Gastroesophageal sphincter (tissue), 4 donors: ENCODE data around the gene IVD. TPM values are rescaled to one million over a fixed set of nuclear protein-coding genes. Genes with fewer than 3 reads are reported as not detected.

Experiments
- ATAC-seq: fragments of 150-250 bp; one replicate; pipeline ENCODE4 v1.9.1; 2016; ENCODE audit warnings: mild to moderate bottlenecking, moderate library complexity
- H3K27ac ChIP-seq, 4 donors: fragments of 200-600 bp; sonication (generic) in 3 of 4; 1 replicate in 3 of 4; 2 replicates in 1 of 4; pipeline ENCODE4 v1.5.1; 2016 to 2019
- H3K27me3 ChIP-seq: fragments of 200-600 bp; sonication (generic); one replicate; pipeline ENCODE4 v1.5.1; 2019
- H3K36me3 ChIP-seq, 2 donors: fragments of 200-600 bp; sonication (generic); one replicate each; pipeline ENCODE4 v1.5.1; 2019; ENCODE audit warnings: control low read depth in 1 of 2
- H3K4me1 ChIP-seq, 3 donors: fragments of 200-600 bp; sonication (generic); 1 replicate in 2 of 3; 2 replicates in 1 of 3; pipeline ENCODE4 v1.5.1; 2016 to 2019; ENCODE audit warnings: control low read depth in 2 of 3
- H3K4me3 ChIP-seq, 2 donors: fragments of 200-600 bp; sonication (generic); one replicate each; pipeline ENCODE4 v1.5.1; 2019; ENCODE audit warnings: mild to moderate bottlenecking in 1 of 2, moderate library complexity in 1 of 2
- H3K9me3 ChIP-seq, 3 donors: fragments of 200-600 bp; sonication (generic); one replicate each; pipeline ENCODE4 v1.5.1; 2017 to 2019; ENCODE audit warnings: control low read depth in 2 of 3
- EP300 ChIP-seq: sonication (generic); formaldehyde crosslinking; IDR thresholded peaks from one replicate; pipeline ENCODE4 v1.6.1; 2017; ENCODE audit warnings: antibody characterized with exemption, mild to moderate bottlenecking
- POLR2A ChIP-seq, 2 donors: fragments of 450-650 bp; IDR thresholded peaks; one replicate each; pipeline ENCODE4 v1.6.1; 2017; ENCODE audit warnings: antibody characterized with exemption in 2 of 2, mild to moderate bottlenecking in 2 of 2, moderate library complexity in 1 of 2
- POLR2AphosphoS5 ChIP-seq: sonication (generic); formaldehyde crosslinking; IDR thresholded peaks from one replicate; pipeline ENCODE4 v1.6.1; 2017; ENCODE audit warnings: antibody characterized with exemption
- WGBS, 2 donors: methylation state at CpG; one replicate each; pipeline ENCODE4 v1.1.5; 2018; ENCODE audit warnings: low coverage in 1 of 2; 5-methylcytosine and 5-hydroxymethylcytosine counted together
- total RNA-seq, 4 donors: library from RNA; depleted of rRNA; stranded (reverse); fragments of >200 nt; gene quantifications; one replicate each; pipeline ENCODE4 v1.1.0, GENCODE V29; 2016
- TF ChIP-seq, protein P1 (sequence below), 4 experiments: fragments of 200-600 bp in 2 of 4; fragments of 450-650 bp in 2 of 4; sonication (generic) in 1 of 4; IDR thresholded peaks; one replicate each; pipeline ENCODE4 v1.5.1; 2017 to 2019; ENCODE audit warnings: antibody characterized with exemption in 4 of 4, mild to moderate bottlenecking in 2 of 4, moderate library complexity in 2 of 4

IVD gene
- total RNA-seq, 4 donors from 2014 or later, result 26.1 to 80.2 (median 50.1) TPM

DNA sequence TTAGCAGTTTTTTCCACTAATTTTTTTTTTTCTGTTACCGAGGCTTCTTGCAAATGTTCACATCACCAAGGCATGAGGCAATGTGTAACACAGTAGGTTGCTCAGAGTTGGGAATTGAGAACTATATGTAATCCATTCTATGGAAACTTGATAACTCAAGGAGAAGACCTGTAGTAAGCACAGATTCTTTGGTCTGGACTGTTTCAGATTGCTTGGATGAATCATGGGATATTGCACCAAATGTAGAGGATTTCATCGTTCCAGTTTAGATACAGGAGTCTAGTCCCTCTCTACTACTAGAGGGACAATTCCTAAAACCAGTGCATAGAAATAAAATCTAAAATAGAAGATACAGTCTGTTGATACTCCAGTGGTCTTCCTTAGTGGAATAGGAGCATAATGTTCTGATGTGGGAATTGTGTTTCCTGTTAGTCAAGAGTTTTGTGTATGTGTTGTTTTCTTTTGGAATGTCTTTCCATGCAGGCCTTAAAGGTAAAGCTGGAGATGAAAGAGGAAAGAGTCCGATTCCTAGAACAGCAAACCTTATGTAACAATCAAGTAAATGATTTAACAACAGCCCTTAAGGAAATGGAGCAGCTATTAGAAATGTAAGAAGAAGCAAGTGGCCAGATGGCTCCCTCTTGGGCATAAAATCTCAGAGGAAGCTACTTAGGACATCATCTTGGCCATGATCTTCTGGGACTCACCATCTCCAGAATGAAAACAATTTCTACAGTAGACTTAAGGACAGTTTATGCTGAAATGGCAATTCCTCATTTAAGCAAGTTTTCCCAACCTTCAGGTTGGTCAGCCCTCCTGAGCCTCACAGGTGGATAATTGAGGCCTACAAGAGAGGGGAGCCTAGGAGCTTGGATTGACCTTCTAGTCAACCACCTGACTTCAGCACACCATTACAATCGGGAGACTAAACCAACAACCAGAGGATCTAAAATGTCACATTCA, 12.3 kb upstream of the IVD start:
- Histone ChIP-seq H3K4me1 (no peaks in the 10 kb centered on the region), H3K9me3 (no peaks in the 10 kb centered on the region), H3K36me3 (peaks cover 0 to 54% of the 10 kb centered on the region in 2 donors), H3K4me3 (no peak overlapping the region), H3K27me3 (no peaks in the 10 kb centered on the region), H3K27ac (no peak overlapping the region)
- 85 to 94% methylated on average over 4 of the region's 4 CpGs for WGBS, 2 donors
- TF ChIP-seq, protein P1, sequence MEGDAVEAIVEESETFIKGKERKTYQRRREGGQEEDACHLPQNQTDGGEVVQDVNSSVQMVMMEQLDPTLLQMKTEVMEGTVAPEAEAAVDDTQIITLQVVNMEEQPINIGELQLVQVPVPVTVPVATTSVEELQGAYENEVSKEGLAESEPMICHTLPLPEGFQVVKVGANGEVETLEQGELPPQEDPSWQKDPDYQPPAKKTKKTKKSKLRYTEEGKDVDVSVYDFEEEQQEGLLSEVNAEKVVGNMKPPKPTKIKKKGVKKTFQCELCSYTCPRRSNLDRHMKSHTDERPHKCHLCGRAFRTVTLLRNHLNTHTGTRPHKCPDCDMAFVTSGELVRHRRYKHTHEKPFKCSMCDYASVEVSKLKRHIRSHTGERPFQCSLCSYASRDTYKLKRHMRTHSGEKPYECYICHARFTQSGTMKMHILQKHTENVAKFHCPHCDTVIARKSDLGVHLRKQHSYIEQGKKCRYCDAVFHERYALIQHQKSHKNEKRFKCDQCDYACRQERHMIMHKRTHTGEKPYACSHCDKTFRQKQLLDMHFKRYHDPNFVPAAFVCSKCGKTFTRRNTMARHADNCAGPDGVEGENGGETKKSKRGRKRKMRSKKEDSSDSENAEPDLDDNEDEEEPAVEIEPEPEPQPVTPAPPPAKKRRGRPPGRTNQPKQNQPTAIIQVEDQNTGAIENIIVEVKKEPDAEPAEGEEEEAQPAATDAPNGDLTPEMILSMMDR (IDR thresholded peaks at IDR 0.05), result no peak
- TF ChIP-seq EP300, result no peak
- no peak for ATAC-seq

DNA sequence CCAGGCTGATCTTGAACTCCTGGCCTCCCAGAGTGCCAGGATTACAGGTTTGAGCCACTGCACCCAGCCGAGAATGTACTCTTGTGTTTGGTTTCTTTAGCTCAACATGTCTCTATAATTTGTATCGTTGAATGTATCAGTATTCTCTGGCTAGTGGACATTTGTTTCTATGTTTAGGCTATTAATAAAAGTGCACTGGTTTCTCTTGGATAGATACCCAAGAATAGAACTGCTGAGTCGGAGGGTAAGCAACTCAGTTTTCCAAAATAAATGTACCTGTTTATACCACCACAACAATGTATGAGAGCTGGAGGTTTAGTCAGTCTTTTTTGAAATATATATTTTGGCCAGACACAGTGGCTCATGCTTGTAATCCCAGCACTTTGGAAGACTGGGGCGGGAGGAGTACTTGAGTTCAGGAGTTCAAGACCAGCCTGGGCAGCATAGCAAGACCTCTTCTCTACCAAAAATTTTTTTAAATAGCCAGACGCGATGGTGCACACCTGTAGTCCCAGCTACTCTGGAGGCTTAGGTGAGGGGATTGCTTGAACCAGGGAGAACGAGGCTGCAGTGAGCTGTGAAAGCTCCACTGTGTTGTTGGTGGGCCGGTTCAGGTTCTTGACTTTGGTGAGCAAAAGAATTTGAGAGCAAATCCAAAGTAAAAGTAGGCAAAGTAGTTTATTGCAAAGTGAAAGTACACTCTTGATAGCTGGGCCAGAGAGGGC, 7.7 kb upstream of the IVD start:
- ATAC-seq, result no peak
- H3K27ac ChIP-seq, result no peak overlapping the region
- H3K4me1 ChIP-seq, result no peaks in the 10 kb centered on the region
- no peaks in the 10 kb centered on the region for H3K9me3 ChIP-seq
- 83 to 100% methylated on average over 2 to 8 of the region's 8 CpGs for WGBS, 2 donors
- peaks cover 0 to 17% of the 10 kb centered on the region in 2 donors for H3K36me3 ChIP-seq
- no peak overlapping the region for H3K4me3 ChIP-seq
- H3K27me3 ChIP-seq, result no peaks in the 10 kb centered on the region
- TF ChIP-seq, protein P1 (IDR thresholded peaks at IDR 0.05), result no peak
- TF ChIP-seq EP300, result no peak
- no peak for TF ChIP-seq POLR2A (IDR thresholded peaks at IDR 0.05)
- no peak for TF ChIP-seq POLR2AphosphoS5

DNA sequence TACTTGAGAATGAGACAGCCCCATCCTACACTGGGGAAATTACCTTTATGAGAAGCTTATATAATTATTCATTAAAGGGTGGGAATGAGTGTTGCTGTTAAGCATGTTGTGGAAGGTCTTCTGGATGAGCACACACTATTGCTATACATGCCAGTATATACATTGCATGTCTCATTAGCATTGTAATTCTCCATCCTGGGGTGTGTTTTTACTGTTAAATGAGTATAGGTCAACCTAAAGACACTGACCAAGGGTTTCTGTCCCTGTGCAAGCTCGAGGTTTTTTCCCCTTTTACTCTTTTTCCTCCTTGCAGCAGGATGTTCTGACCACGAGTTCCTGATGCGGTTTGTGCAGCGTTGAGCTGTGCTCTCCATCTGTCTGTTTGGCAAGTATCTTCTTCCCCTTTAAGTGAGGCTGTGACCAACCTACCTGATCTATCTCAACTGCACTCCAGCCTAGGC, 7.2 kb upstream of the IVD start:
- no peak overlapping the region for H3K4me3 ChIP-seq
- H3K4me1 ChIP-seq, result no peaks in the 10 kb centered on the region
- H3K27me3 ChIP-seq, result no peaks in the 10 kb centered on the region
- no peak for TF ChIP-seq EP300
- TF ChIP-seq POLR2A (IDR thresholded peaks at IDR 0.05), result no peak
- TF ChIP-seq, protein P1 (IDR thresholded peaks at IDR 0.05), result no peak
- no peak for TF ChIP-seq POLR2AphosphoS5
- H3K36me3 ChIP-seq, result peaks cover 0 to 11% of the 10 kb centered on the region in 2 donors
- no peak for ATAC-seq
- WGBS, 2 donors, result 69 to 84% methylated on average over 3 to 4 of the region's 4 CpGs
- H3K27ac ChIP-seq, result no peak overlapping the region
- no peaks in the 10 kb centered on the region for H3K9me3 ChIP-seq

DNA sequence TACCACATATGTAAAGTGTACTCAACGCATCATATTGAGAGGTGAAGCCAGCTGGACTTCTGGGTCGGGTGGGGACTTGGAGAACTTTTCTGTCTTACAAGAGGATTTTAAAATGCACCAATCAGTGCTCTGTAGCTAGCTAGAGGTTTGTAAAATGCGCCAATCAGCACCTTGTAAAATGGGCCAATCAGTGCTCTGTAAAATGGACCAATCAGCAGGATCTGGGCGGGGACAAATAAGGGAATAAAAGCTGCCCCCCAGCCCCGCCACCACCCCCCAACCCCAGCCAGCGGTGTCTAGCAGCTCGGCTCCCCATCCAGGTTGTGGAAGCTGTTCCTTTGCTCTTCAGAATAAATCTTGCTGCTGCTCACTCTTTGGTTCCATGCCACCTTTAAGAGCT, 6.2 kb upstream of the IVD start:
- WGBS, 2 donors, result 85 to 100% methylated on average over 2 of the region's 7 CpGs

More for the DNA sequence above, 6.2 kb upstream of the IVD start:
- Histone ChIP-seq H3K36me3 (peaks cover 0 to 1% of the 10 kb centered on the region in 2 donors), H3K4me3 (no peak overlapping the region), H3K27me3 (no peaks in the 10 kb centered on the region), H3K4me1 (no peaks in the 10 kb centered on the region), H3K27ac (no peak overlapping the region), H3K9me3 (no peaks in the 10 kb centered on the region)
- no peak for ATAC-seq
- TF ChIP-seq POLR2A (IDR thresholded peaks at IDR 0.05), result no peak
- TF ChIP-seq EP300, result no peak
- TF ChIP-seq, protein P1 (IDR thresholded peaks at IDR 0.05), result no peak
- TF ChIP-seq POLR2AphosphoS5, result no peak
